H9 (cell line): ENCODE measurements around the gene GGCX. TPM values are rescaled to one million over a fixed set of nuclear protein-coding genes. Genes with fewer than 3 reads are reported as not detected.

Experiments
- DNase-seq: peaks from one replicate; pipeline ENCODE4 v3.0.0-alpha.2; 2017
- H2AFZ ChIP-seq: one replicate; pipeline ENCODE4 v1.6.1; 2013; ENCODE audit warnings: mild to moderate bottlenecking, low read length, control low read depth, moderate library complexity
- H2AK5ac ChIP-seq: 2 replicates; pipeline ENCODE4 v1.6.1; 2013; ENCODE audit warnings: low read length, control low read depth, mixed read lengths; ENCODE audit not compliant: insufficient read length
- H2BK120ac ChIP-seq: one replicate; pipeline ENCODE4 v1.6.1; 2013; ENCODE audit warnings: low read depth, mild to moderate bottlenecking, low read length, control low read depth, inconsistent platforms; ENCODE audit not compliant: poor library complexity, severe bottlenecking
- H2BK12ac ChIP-seq: 2 replicates; pipeline ENCODE4 v1.6.1; 2013; ENCODE audit warnings: low read length, control low read depth, mixed read lengths, low read depth; ENCODE audit not compliant: insufficient read length
- H2BK15ac ChIP-seq: 2 replicates; pipeline ENCODE4 v1.6.1; 2013; ENCODE audit warnings: low read depth, low read length, control low read depth
- H2BK20ac ChIP-seq: one replicate; pipeline ENCODE4 v1.6.1; 2013; ENCODE audit warnings: low read depth, mild to moderate bottlenecking, low read length, control low read depth, inconsistent platforms; ENCODE audit not compliant: poor library complexity, severe bottlenecking
- H2BK5ac ChIP-seq: 2 replicates; pipeline ENCODE4 v1.6.1; 2013; ENCODE audit warnings: low read length, control low read depth, mixed read lengths; ENCODE audit not compliant: insufficient read length
- H3K14ac ChIP-seq: 2 replicates; pipeline ENCODE4 v1.6.1; 2013; ENCODE audit warnings: low read length, control low read depth; ENCODE audit not compliant: insufficient read depth
- H3K18ac ChIP-seq: 2 replicates; pipeline ENCODE4 v1.6.1; 2013; ENCODE audit warnings: low read depth, mild to moderate bottlenecking, mixed read lengths, low read length, control low read depth; ENCODE audit not compliant: insufficient read length
- H3K23ac ChIP-seq: 2 replicates; pipeline ENCODE4 v1.6.1; 2013; ENCODE audit warnings: low read length, control low read depth, mixed read lengths, low read depth; ENCODE audit not compliant: insufficient read length
- H3K23me2 ChIP-seq: 2 replicates; pipeline ENCODE4 v1.6.1; 2013; ENCODE audit warnings: low read depth, mild to moderate bottlenecking, mixed read lengths, low read length, control low read depth; ENCODE audit not compliant: insufficient read length, poor library complexity, severe bottlenecking
- H3K27ac ChIP-seq: 2 replicates; pipeline ENCODE4 v1.5.1; 2013; ENCODE audit warnings: low read length, control low read depth, mixed read lengths, low read depth; ENCODE audit not compliant: insufficient read length
- H3K27me3 ChIP-seq: 2 replicates; pipeline ENCODE4 v1.6.1; 2013; ENCODE audit warnings: low read length, control low read depth, inconsistent platforms; ENCODE audit not compliant: insufficient read depth
- H3K4ac ChIP-seq: 2 replicates; pipeline ENCODE4 v1.6.1; 2013; ENCODE audit warnings: low read depth, mild to moderate bottlenecking, control low read depth, inconsistent platforms, low read length, moderate library complexity
- H3K4me1 ChIP-seq: 2 replicates; pipeline ENCODE4 v1.6.1; 2013; ENCODE audit warnings: low read length, control low read depth, inconsistent platforms; ENCODE audit not compliant: insufficient read depth
- H3K4me2 ChIP-seq: 2 replicates; pipeline ENCODE4 v1.6.1; 2013; ENCODE audit warnings: low read length, control low read depth, mixed read lengths; ENCODE audit not compliant: insufficient read length, insufficient read depth
- H3K56ac ChIP-seq: 2 replicates; pipeline ENCODE4 v1.6.1; 2013; ENCODE audit warnings: low read depth, mild to moderate bottlenecking, mixed read lengths, low read length, control low read depth; ENCODE audit not compliant: insufficient read length
- H3K79me1 ChIP-seq: 2 replicates; pipeline ENCODE4 v1.6.1; 2013; ENCODE audit warnings: low read depth, mild to moderate bottlenecking, moderate library complexity, low read length, control low read depth, inconsistent platforms; ENCODE audit not compliant: insufficient read depth, poor library complexity, severe bottlenecking
- H3K79me2 ChIP-seq: 2 replicates; pipeline ENCODE4 v1.6.1; 2013; ENCODE audit warnings: low read length, control low read depth, inconsistent platforms; ENCODE audit not compliant: insufficient read depth
- H3K9ac ChIP-seq: 2 replicates; pipeline ENCODE4 v1.6.1; 2013; ENCODE audit warnings: low read length, control low read depth, mixed read lengths; ENCODE audit not compliant: insufficient read length; ENCODE audit errors: extremely low read depth
- H3K9me3 ChIP-seq: one replicate; pipeline ENCODE4 v1.6.1; 2013; ENCODE audit warnings: low read depth, low read length, inconsistent platforms; ENCODE audit not compliant: control insufficient read depth
- H3T11ph ChIP-seq: one replicate; pipeline ENCODE4 v1.6.1; 2013; ENCODE audit warnings: mild to moderate bottlenecking, low read length, control low read depth, inconsistent platforms
- H4K20me1 ChIP-seq: one replicate; pipeline ENCODE4 v1.6.1; 2013; ENCODE audit not compliant: control insufficient read depth, insufficient read length, insufficient read depth
- H4K5ac ChIP-seq: 2 replicates; pipeline ENCODE4 v1.6.1; 2013; ENCODE audit warnings: low read depth, mild to moderate bottlenecking, mixed read lengths, low read length, control low read depth; ENCODE audit not compliant: insufficient read length
- H4K8ac ChIP-seq: replicated peaks from 2 replicates; pipeline ENCODE4 v1.6.1; 2013; ENCODE audit warnings: low read length, control low read depth, mixed read lengths, low read depth; ENCODE audit not compliant: insufficient read length
- H4K91ac ChIP-seq: 2 replicates; pipeline ENCODE4 v1.6.1; 2013; ENCODE audit warnings: low read depth, mild to moderate bottlenecking, moderate library complexity, mixed read lengths, low read length, control low read depth; ENCODE audit not compliant: insufficient read length
- H3K27ac Mint-ChIP-seq, 3 experiments: 2 replicates in 2 of 3; 3 replicates in 1 of 3; pipeline ENCODE4 v1.8.0; 2020 to 2021; ENCODE audit warnings: mixed read lengths in 3 of 3, mild to moderate bottlenecking in 1 of 3, moderate library complexity in 1 of 3
- H3K27me3 Mint-ChIP-seq: 2 replicates; pipeline ENCODE4 v1.8.0; 2021; ENCODE audit warnings: low read depth, mild to moderate bottlenecking, moderate library complexity, mixed read lengths
- H3K36me3 Mint-ChIP-seq, 3 experiments: 2 replicates in 2 of 3; 3 replicates in 1 of 3; pipeline ENCODE4 v1.8.0; 2020 to 2021; ENCODE audit warnings: low read depth in 3 of 3, mixed read lengths in 3 of 3; ENCODE audit not compliant: insufficient read depth in 1 of 3
- H3K4me1 Mint-ChIP-seq, 2 experiments: 2 replicates each; pipeline ENCODE4 v1.8.0; 2020; ENCODE audit warnings: mixed read lengths in 2 of 2
- H3K4me3 Mint-ChIP-seq, 2 experiments: 2 replicates in 1 of 2; 3 replicates in 1 of 2; pipeline ENCODE4 v1.8.0; 2020 to 2021; ENCODE audit warnings: mild to moderate bottlenecking in 2 of 2, mixed read lengths in 2 of 2, moderate library complexity in 1 of 2
- H3K9me3 Mint-ChIP-seq, 2 experiments: 2 replicates in 1 of 2; 3 replicates in 1 of 2; pipeline ENCODE4 v1.8.0; 2020; ENCODE audit warnings: mild to moderate bottlenecking in 2 of 2, mixed read lengths in 2 of 2, moderate library complexity in 1 of 2
- CTCF ChIP-seq: fragments of 200-600 bp; sonication (generic); conservative IDR thresholded peaks from 3 replicates; pipeline ENCODE4 v1.8.0; 2021; ENCODE audit warnings: antibody characterized with exemption, mild to moderate bottlenecking
- WGBS: extraction: QIAGEN DNeasy Blood & Tissue Kit; methylation state at CpG from one replicate; pipeline ENCODE4 v1.1.7; 2013; ENCODE audit warnings: missing lambda C conversion rate, low lambda C conversion rate, mixed read lengths; ENCODE audit not compliant: insufficient read length; ENCODE audit errors: extremely low coverage; 5-methylcytosine and 5-hydroxymethylcytosine counted together
- total RNA-seq: library from RNA; stranded (reverse); gene quantifications from 2 replicates; pipeline ENCODE4 v1.2.1, GENCODE V29; 2021

GGCX gene
- total RNA-seq, 1 experiment from 2014 or later = 32.9 TPM

- Histone ChIP-seq H3K9me3 (no peaks in the 10 kb centered on the region), H2BK120ac (no peak overlapping the region)
Observed at GRCh38 chr2:85523903-85524335, 37.4 kb downstream of the GGCX start.

More at GRCh38 chr2:85523903-85524335, 37.4 kb downstream of the GGCX start:
- Histone ChIP-seq H2BK12ac (no peak overlapping the region), H4K91ac (no peak overlapping the region), H3K18ac (no peak overlapping the region), H3K4me2 (no peak overlapping the region), H2AK5ac (no peak overlapping the region), H2BK15ac (no peak overlapping the region), H3K4ac (no peak overlapping the region), H3K79me2 (no peaks in the 10 kb centered on the region), H3K56ac (no peak overlapping the region), H3K23me2 (no peaks in the 10 kb centered on the region), H3K27ac (no peak overlapping the region), H3K79me1 (no peaks in the 10 kb centered on the region), H4K20me1 (no peaks in the 10 kb centered on the region), H2AFZ (no peak overlapping the region), H3K4me1 (0 out of 2 replicates have a peak, but pooled peaks cover 5% of the 10 kb centered on the region), H3K23ac (no peak overlapping the region), H3T11ph (no peak overlapping the region), H2BK5ac (no peak overlapping the region), H2BK20ac (no peak overlapping the region), H4K5ac (no peak overlapping the region), H4K8ac (no peak overlapping the region), H3K9ac (no peak overlapping the region), H3K14ac (no peak overlapping the region; the same call in 1 of the 2 replicates), H3K27me3 (no peaks in the 10 kb centered on the region)
- Mint-ChIP-seq H3K4me3 (no peak overlapping the region), H3K27me3 (peaks cover 3% of the 10 kb centered on the region; the same call in 1 of the 2 replicates), H3K27ac (peak overlapping the region in 1 of 3 experiments; percentile 74; a peak in 1 of 7 replicates), H3K36me3 (no peaks in the 10 kb centered on the region), H3K9me3 (no peaks in the 10 kb centered on the region), H3K4me1 (peaks cover 17 to 22% of the 10 kb centered on the region in 2 experiments)
- DNase-seq = no peak
- TF ChIP-seq CTCF = no peak
- no CpG with 5 or more reads among the region's 5 CpGs for WGBS
